ENCODE measurements around the gene SMAD6. TPM values are rescaled to one million over a fixed set of nuclear protein-coding genes. Genes with fewer than 3 reads are reported as not detected.
"Not testable (repeated sequence)": the region's sequence is repeated elsewhere in the genome, so short reads cannot be mapped to it uniquely, and the experiment has no call there.

SMAD6 gene
- total RNA-seq, 1 experiment from 2014 or later = 58.6 TPM

GRCh38 chr15:66827698-66828055 lies 125.6 kb downstream of the SMAD6 start:
- H3K27me3 Mint-ChIP-seq (ENCODE audit: unreplicated experiment) = no peaks in the 10 kb centered on the region
- H3K36me3 Mint-ChIP-seq (ENCODE audit: insufficient read depth, unreplicated experiment) = no peaks in the 10 kb centered on the region
- no peak overlapping the region for H3K4me3 Mint-ChIP-seq (ENCODE audit: low read depth, unreplicated experiment)
- DNase-seq = no peak
- peaks cover 32% of the 10 kb centered on the region for H3K4me1 Mint-ChIP-seq (ENCODE audit: low read depth, unreplicated experiment)
- no peaks in the 10 kb centered on the region for H3K9me3 Mint-ChIP-seq (ENCODE audit: low read depth, unreplicated experiment)
- BruUV-seq (replicated peaks) = no TSS peak
- CTCF ChIA-PET = no interaction called here
- intact Hi-C loops (cut with micrococcal nuclease; ENCODE audit: unreplicated experiment) = no loop called here
- no peak for TF ChIP-seq CTCF (IDR thresholded peaks at IDR 0.05; ENCODE audit: unreplicated experiment)
- no peak overlapping the region for H3K27ac Mint-ChIP-seq (ENCODE audit: unreplicated experiment)

DNA sequence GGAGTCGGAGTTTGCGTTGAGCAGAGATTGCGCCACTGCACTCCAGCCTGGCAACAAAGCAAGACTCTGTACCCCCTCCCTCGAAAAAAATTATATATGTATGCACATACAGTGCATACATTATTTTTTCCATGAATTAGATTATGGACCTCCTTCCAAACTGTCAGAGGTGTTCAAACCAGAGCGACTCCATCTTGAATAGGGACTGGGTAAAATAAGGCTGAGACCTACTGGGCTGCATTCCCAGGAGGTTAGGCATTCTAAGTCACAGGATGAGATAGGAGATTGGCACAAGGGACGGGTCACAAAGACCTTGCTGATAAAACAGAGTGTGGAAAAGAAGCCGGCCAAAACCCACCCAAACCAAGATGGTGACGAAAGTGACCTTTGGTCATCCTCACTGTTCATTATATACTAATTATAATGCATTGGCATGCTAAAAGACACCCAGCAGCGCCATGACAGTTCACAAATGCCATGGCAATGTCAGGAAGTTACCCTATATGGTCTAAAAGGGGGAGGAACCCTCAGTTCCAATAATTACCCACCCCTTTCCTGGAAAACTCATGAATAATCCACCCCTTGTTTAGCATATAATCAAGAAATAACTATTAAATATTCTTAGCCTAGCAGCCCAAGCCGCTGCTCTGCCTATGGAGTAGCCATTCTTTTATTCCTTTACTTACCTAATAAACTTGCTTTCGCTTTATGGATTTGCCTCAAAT lies 126.9 kb downstream of the SMAD6 start:
- BruUV-seq (replicated peaks); H3K4me3 Mint-ChIP-seq (ENCODE audit: low read depth, unreplicated experiment); H3K27me3 Mint-ChIP-seq (ENCODE audit: unreplicated experiment); CTCF ChIA-PET; H3K27ac Mint-ChIP-seq (ENCODE audit: unreplicated experiment); H3K9me3 Mint-ChIP-seq (ENCODE audit: low read depth, unreplicated experiment); intact Hi-C loops (cut with micrococcal nuclease; ENCODE audit: unreplicated experiment); H3K36me3 Mint-ChIP-seq (ENCODE audit: insufficient read depth, unreplicated experiment); DNase-seq: not testable (repeated sequence)
- H3K4me1 Mint-ChIP-seq (ENCODE audit: low read depth, unreplicated experiment) = peaks cover 43% of the 10 kb centered on the region

GRCh38 chr15:66829551-66830121 lies 127.6 kb downstream of the SMAD6 start:
- H3K4me3 Mint-ChIP-seq (ENCODE audit: low read depth, unreplicated experiment) = no peak overlapping the region
- CTCF ChIA-PET = interaction anchor here (0.5 to 1.3 kb wide), 7 partner anchors 11 to 129 kb away, joined by 3 to 7 read pairs (median 5); no protein-coding TSS in a partner anchor
- no peaks in the 10 kb centered on the region for H3K36me3 Mint-ChIP-seq (ENCODE audit: insufficient read depth, unreplicated experiment)
- no TSS peak for BruUV-seq (replicated peaks)
- H3K27me3 Mint-ChIP-seq (ENCODE audit: unreplicated experiment) = no peaks in the 10 kb centered on the region
- no peak for TF ChIP-seq CTCF (IDR thresholded peaks at IDR 0.05; ENCODE audit: unreplicated experiment)
- no peaks in the 10 kb centered on the region for H3K9me3 Mint-ChIP-seq (ENCODE audit: low read depth, unreplicated experiment)
- no peak for DNase-seq
- H3K27ac Mint-ChIP-seq (ENCODE audit: unreplicated experiment) = no peak overlapping the region
- peaks cover 49% of the 10 kb centered on the region for H3K4me1 Mint-ChIP-seq (ENCODE audit: low read depth, unreplicated experiment)
- intact Hi-C loops (cut with micrococcal nuclease; ENCODE audit: unreplicated experiment) = no loop called here

GRCh38 chr15:66830358-66830757 lies 128.3 kb downstream of the SMAD6 start:
- Mint-ChIP-seq H3K4me1 (ENCODE audit: low read depth, unreplicated experiment) (peaks cover 56% of the 10 kb centered on the region), H3K27me3 (ENCODE audit: unreplicated experiment) (no peaks in the 10 kb centered on the region), H3K9me3 (ENCODE audit: low read depth, unreplicated experiment) (no peaks in the 10 kb centered on the region), H3K4me3 (ENCODE audit: low read depth, unreplicated experiment) (no peak overlapping the region), H3K27ac (ENCODE audit: unreplicated experiment) (no peak overlapping the region), H3K36me3 (ENCODE audit: insufficient read depth, unreplicated experiment) (no peaks in the 10 kb centered on the region)
- no peak for TF ChIP-seq CTCF (IDR thresholded peaks at IDR 0.05; ENCODE audit: unreplicated experiment)
- CTCF ChIA-PET = interaction anchor here (0.5 to 1.3 kb wide), 7 partner anchors 12 to 130 kb away, joined by 3 to 7 read pairs (median 5); no protein-coding TSS in a partner anchor
- DNase-seq = peak; percentile 76
- BruUV-seq (replicated peaks) = no TSS peak
- intact Hi-C loops (cut with micrococcal nuclease; ENCODE audit: unreplicated experiment) = no loop called here

DNA sequence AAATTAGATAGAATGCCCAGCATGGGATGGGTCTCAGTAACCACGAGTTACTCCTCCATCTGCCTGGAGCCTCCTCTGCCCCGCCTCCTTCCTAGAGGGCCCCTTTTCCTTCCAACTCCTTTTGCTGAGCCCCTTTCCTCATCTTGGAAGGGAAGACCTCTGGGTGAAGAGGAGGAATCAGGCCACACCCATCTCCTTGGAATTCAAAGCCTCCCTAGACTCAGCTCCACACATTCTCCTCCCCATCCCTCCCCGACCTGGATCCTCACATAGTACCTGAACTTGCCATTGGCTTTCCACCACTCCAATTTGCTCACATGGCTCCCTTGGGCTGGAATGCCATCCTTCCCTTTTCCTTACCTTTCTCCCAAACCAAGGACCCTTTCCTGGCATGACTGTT lies 128.8 kb downstream of the SMAD6 start:
- no peaks in the 10 kb centered on the region for H3K9me3 Mint-ChIP-seq (ENCODE audit: low read depth, unreplicated experiment)
- no TSS peak for BruUV-seq (replicated peaks)
- CTCF ChIA-PET = interaction anchor here (1.0 to 1.3 kb wide), 4 partner anchors 20 to 130 kb away, joined by 3 to 7 read pairs (median 4); no protein-coding TSS in a partner anchor
- peaks cover 58% of the 10 kb centered on the region for H3K4me1 Mint-ChIP-seq (ENCODE audit: low read depth, unreplicated experiment)
- no peak overlapping the region for H3K27ac Mint-ChIP-seq (ENCODE audit: unreplicated experiment)
- TF ChIP-seq CTCF (IDR thresholded peaks at IDR 0.05; ENCODE audit: unreplicated experiment) = no peak
- intact Hi-C loops (cut with micrococcal nuclease; ENCODE audit: unreplicated experiment) = no loop called here
- no peak overlapping the region for H3K4me3 Mint-ChIP-seq (ENCODE audit: low read depth, unreplicated experiment)
- no peaks in the 10 kb centered on the region for H3K36me3 Mint-ChIP-seq (ENCODE audit: insufficient read depth, unreplicated experiment)
- no peak for DNase-seq
- no peaks in the 10 kb centered on the region for H3K27me3 Mint-ChIP-seq (ENCODE audit: unreplicated experiment)
